HAP-1 (cell line): Measurements from ENCODE around the gene PSMC3.

Experiments
- DNase-seq, 2 experiments: peaks; one replicate each; pipeline ENCODE4 v3.0.0-alpha.2; 2016 to 2020; ENCODE audit warnings: low spot score in 2 of 2
- H3K27me3 ChIP-seq: fragments of 250-450 bp; sonication (Bioruptor Pico); 2 replicates; pipeline ENCODE4 v1.5.1; 2020; ENCODE audit warnings: low read depth, mild to moderate bottlenecking, moderate library complexity
- H3K36me3 ChIP-seq: fragments of 250-450 bp; sonication (Bioruptor Pico); replicated peaks from 2 replicates; pipeline ENCODE4 v1.5.1; 2020; ENCODE audit warnings: mild to moderate bottlenecking
- H3K4me1 ChIP-seq: fragments of 250-450 bp; sonication (Bioruptor Pico); 2 replicates; pipeline ENCODE4 v1.5.1; 2020; ENCODE audit warnings: mild to moderate bottlenecking
- H3K4me3 ChIP-seq: fragments of 250-450 bp; sonication (Bioruptor Pico); 2 replicates; pipeline ENCODE4 v1.5.1; 2020; ENCODE audit warnings: mild to moderate bottlenecking, moderate library complexity
- H3K9me3 ChIP-seq: fragments of 250-450 bp; sonication (Bioruptor Pico); 2 replicates; pipeline ENCODE4 v1.5.1; 2020; ENCODE audit warnings: mild to moderate bottlenecking, moderate library complexity
- in situ Hi-C: fragments of 300-500 bp; cut with MboI; formaldehyde crosslinking; loops from 3 replicates; pipeline ENCODE4 v1.14.3; 2020; ENCODE audit warnings: low sequenced_read_pairs, inconsistent platforms, mixed read lengths

PSMC3 gene

GRCh38 chr11:47413908-47414684 is 12.1 kb downstream of the PSMC3 start:
- peaks cover 7% of the 10 kb centered on the region; the same call in 1 of the 2 replicates for H3K4me1 ChIP-seq
- in situ Hi-C loops, result no loop called here
- no peak overlapping the region for H3K4me3 ChIP-seq
- peaks cover 71% of the 10 kb centered on the region for H3K36me3 ChIP-seq
- no peak for DNase-seq
- no peaks in the 10 kb centered on the region for H3K9me3 ChIP-seq
- no peaks in the 10 kb centered on the region for H3K27me3 ChIP-seq

GRCh38 chr11:47413351-47413750 is 12.9 kb downstream of the PSMC3 start:
- H3K27me3 ChIP-seq, result no peaks in the 10 kb centered on the region
- H3K4me3 ChIP-seq, result no peak overlapping the region
- H3K36me3 ChIP-seq, result peaks cover 63% of the 10 kb centered on the region
- peaks cover 7% of the 10 kb centered on the region; the same call in 1 of the 2 replicates for H3K4me1 ChIP-seq
- no peak for DNase-seq
- no peaks in the 10 kb centered on the region for H3K9me3 ChIP-seq
- in situ Hi-C loops, result no loop called here

DNA sequence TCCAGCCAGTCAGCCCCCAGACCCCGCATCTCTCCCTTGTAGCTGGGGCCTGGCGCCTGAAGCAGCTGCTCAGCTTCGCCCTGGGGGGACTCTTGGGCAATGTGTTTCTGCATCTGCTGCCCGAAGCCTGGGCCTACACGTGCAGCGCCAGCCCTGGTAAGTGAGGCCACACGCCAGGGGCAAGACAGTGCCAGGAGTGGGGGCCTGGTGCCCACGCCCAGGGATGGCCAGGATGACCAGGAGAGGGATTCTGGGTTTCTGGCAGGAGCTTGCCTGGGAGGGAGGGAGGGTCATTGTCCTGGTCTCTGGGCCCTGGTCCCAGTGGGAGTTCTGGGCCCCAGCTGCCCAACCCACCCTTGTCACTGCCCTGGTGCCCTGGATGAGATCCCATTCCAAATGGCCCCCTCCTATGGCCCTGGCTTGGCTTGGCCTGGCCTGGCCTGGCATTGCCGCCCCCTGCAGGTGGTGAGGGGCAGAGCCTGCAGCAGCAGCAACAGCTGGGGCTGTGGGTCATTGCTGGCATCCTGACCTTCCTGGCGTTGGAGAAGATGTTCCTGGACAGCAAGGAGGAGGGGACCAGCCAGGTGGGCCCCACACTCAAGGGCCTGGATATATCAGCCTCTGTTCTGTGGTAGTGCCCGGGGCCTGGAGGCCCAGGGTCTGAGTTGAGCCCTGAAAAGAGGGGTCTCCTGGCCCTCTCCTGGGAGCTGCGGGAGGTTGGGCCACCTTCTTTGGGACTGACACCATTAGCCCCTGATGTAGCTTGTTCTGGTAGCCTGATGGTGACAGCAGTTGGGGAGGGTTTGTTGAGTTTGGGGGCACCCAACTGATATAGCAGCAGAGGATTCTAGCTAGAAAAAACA is 14.1 kb downstream of the PSMC3 start:
- H3K9me3 ChIP-seq, result no peaks in the 10 kb centered on the region
- peaks cover 51% of the 10 kb centered on the region for H3K36me3 ChIP-seq
- no peaks in the 10 kb centered on the region for H3K27me3 ChIP-seq
- in situ Hi-C loops, result no loop called here
- DNase-seq, result peak; percentile 22 to 81
- peaks cover 13% of the 10 kb centered on the region for H3K4me1 ChIP-seq
- no peak overlapping the region for H3K4me3 ChIP-seq

- H3K4me3 ChIP-seq, result no peak overlapping the region
- peaks cover 13% of the 10 kb centered on the region for H3K4me1 ChIP-seq
- H3K9me3 ChIP-seq, result no peaks in the 10 kb centered on the region
- H3K27me3 ChIP-seq, result no peaks in the 10 kb centered on the region
- in situ Hi-C loops, result no loop called here
- peaks cover 39% of the 10 kb centered on the region for H3K36me3 ChIP-seq
- no peak for DNase-seq
These were observed 15.6 kb downstream of the PSMC3 start for GRCh38 chr11:47410370-47411264.

GRCh38 chr11:47409440-47410369 is 16.5 kb downstream of the PSMC3 start:
- Histone ChIP-seq H3K9me3 (no peaks in the 10 kb centered on the region), H3K4me3 (peak overlapping the region; percentile 83), H3K4me1 (peaks cover 13% of the 10 kb centered on the region), H3K27me3 (no peaks in the 10 kb centered on the region), H3K36me3 (peaks cover 30% of the 10 kb centered on the region)
- no peak for DNase-seq
- in situ Hi-C loops, result no loop called here

DNA sequence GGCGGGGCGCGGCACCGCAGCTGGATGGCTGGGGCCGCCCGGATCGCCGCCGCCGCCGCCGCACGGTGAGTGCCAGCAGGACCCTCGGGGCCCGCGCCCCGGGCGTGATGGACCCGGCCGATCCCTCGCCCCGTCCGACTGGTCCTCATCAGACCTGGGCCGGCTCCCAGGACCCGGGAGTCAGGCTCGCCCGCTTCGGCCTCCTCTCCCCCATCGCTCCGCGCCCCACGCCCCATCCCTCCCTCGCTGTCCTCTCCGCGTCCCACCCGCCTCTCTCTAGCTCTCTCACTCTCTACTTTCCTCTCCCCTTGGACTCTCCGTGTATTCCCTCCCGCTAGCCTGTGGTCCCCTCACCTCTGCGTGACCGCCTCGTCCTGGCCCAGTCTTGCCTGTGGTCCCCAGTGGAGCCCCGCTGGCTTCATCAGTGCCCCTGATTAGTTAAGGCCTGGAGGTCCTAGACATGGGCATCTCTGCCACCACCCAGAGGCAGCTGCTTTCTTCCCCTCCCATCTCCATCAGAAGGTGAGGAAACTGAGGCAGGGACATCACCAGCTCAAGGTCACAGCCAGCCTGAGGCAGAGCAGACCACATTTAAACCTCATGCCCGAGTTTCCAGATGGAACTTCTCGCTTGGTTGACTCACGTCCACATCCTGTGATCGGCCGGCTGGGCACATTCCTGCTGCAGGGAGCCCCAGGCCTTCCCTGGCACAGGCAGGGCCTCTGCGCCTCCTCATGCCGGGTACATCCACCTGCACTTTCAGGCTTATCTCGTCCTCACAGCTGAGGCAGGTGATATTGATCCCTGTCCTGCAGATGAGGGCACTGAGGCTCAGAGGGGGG is 17.4 kb downstream of the PSMC3 start:
- Histone ChIP-seq H3K27me3 (no peaks in the 10 kb centered on the region), H3K4me3 (peak overlapping the region; percentile 83), H3K9me3 (no peaks in the 10 kb centered on the region), H3K36me3 (peaks cover 22% of the 10 kb centered on the region), H3K4me1 (peaks cover 13% of the 10 kb centered on the region)
- in situ Hi-C loops, result no loop called here
- DNase-seq, result peak in 1 of 2 experiments; percentile 31

- H3K4me1 ChIP-seq, result peaks cover 13% of the 10 kb centered on the region
- DNase-seq, result peak; percentile 87 to 96
- in situ Hi-C loops, result no loop called here
- peaks cover 16% of the 10 kb centered on the region for H3K36me3 ChIP-seq
- peak within 1 kb of the TSS; percentile 83 for H3K4me3 ChIP-seq
- no peaks in the 10 kb centered on the region for H3K27me3 ChIP-seq
- H3K9me3 ChIP-seq, result no peaks in the 10 kb centered on the region
These were observed 18.3 kb downstream of the PSMC3 start, which contains the start of gene SLC39A13 for GRCh38 chr11:47407746-47408590. SLC39A13 (plus strand) TSS chr11:47408590; CDS start chr11:47410095, 1,505 bp downstream.

DNA sequence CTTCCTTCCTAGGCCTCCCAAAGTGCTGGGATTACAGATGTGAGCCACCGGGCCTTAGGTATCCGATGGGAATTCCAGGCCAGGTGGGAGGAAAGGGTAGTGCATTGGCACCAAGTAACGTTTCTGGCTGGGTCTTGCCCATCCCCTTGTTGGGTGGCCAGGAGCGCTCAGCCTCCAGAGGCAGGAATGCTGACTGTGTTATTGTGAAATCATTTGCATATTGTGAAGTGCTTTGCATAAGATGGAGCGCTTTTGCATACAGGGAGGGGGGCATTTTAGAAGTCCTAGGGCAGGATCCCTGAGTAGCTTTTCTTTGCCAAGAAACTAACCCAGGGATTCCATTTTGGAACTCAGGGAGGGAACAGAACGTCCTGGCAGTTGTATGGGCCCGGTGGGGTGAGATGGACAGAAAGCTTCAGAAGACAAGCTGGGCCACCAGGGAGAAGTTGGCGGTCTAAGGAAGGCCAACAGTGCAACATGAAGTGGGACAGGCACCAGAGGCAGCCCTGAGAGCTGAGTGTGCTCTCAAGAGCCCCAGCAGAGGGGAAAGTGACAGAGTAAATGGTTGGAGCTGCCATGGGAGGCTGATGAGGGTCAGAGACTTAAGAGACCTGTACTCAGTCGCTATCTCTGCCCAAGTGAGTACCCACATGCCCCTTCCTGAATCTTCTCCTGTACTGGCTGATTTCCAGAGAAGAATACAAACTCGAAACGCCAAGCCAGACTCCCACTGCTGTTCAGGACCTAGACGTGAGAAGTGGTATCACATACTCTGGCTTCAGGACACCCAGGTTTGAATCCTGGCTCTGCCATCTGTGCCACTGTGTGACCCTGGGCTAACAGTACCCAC is 19.1 kb downstream of the PSMC3 start:
- peak overlapping the region; percentile 52 for H3K4me3 ChIP-seq
- H3K27me3 ChIP-seq, result no peaks in the 10 kb centered on the region
- peaks cover 14% of the 10 kb centered on the region for H3K36me3 ChIP-seq
- in situ Hi-C loops, result no loop called here
- H3K4me1 ChIP-seq, result peaks cover 13% of the 10 kb centered on the region
- H3K9me3 ChIP-seq, result no peaks in the 10 kb centered on the region
- no peak for DNase-seq

- in situ Hi-C loops, result no loop called here
- no peaks in the 10 kb centered on the region for H3K27me3 ChIP-seq
- no peaks in the 10 kb centered on the region for H3K9me3 ChIP-seq
- no peak for DNase-seq
- H3K36me3 ChIP-seq, result no peaks in the 10 kb centered on the region
- H3K4me3 ChIP-seq, result no peak overlapping the region
- peaks cover 13% of the 10 kb centered on the region for H3K4me1 ChIP-seq
These were observed 22.7 kb downstream of the PSMC3 start for GRCh38 chr11:47403571-47403970.

DNA sequence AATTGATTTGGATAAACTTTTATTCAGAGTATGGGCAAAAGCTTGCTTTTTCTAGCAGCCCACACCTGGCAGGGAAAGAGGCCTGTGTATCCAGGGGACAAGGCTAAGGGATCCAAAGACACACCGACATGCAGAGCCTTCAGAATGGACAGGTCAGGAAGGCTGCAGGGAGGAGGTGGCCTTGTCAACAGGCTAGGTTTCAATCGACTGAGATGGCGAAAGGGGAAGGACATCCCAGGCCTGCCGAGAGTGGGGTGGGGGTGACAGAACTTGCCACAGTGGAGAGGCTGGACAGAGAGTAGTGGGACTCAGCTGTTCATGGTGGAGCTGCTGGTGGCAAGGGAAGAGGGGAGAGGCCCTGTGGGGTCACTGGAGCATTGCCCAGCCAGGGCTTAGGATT is 23.1 kb downstream of the PSMC3 start:
- Histone ChIP-seq H3K36me3 (no peaks in the 10 kb centered on the region), H3K4me3 (no peak overlapping the region), H3K9me3 (no peaks in the 10 kb centered on the region), H3K27me3 (no peaks in the 10 kb centered on the region), H3K4me1 (peaks cover 13% of the 10 kb centered on the region)
- in situ Hi-C loops, result no loop called here
- no peak for DNase-seq
